OCI-LY3 (cell line): ENCODE measurements around the gene STPG3.

Experiments used
- EZH2phosphoT487 ChIP-seq: fragments of 200-600 bp; shearing (Covaris generic); IDR thresholded peaks from 2 replicates; pipeline ENCODE4 v1.6.1; 2018; ENCODE audit warnings: antibody characterized with exemption, mixed run types, low read depth
- TF ChIP-seq, protein P1 (sequence below): fragments of 200-600, 300-600 bp; sonication (generic); IDR thresholded peaks from 2 replicates; pipeline ENCODE4 v1.5.1; 2014; ENCODE audit warnings: antibody characterized with exemption, low read length, low read depth

- TF ChIP-seq, protein P1, sequence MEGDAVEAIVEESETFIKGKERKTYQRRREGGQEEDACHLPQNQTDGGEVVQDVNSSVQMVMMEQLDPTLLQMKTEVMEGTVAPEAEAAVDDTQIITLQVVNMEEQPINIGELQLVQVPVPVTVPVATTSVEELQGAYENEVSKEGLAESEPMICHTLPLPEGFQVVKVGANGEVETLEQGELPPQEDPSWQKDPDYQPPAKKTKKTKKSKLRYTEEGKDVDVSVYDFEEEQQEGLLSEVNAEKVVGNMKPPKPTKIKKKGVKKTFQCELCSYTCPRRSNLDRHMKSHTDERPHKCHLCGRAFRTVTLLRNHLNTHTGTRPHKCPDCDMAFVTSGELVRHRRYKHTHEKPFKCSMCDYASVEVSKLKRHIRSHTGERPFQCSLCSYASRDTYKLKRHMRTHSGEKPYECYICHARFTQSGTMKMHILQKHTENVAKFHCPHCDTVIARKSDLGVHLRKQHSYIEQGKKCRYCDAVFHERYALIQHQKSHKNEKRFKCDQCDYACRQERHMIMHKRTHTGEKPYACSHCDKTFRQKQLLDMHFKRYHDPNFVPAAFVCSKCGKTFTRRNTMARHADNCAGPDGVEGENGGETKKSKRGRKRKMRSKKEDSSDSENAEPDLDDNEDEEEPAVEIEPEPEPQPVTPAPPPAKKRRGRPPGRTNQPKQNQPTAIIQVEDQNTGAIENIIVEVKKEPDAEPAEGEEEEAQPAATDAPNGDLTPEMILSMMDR: no peak
- TF ChIP-seq EZH2phosphoT487: no peak
Measured at GRCh38 chr9:137278721-137279711, 27.9 kb downstream of the STPG3 start.
